ENCODE results near the gene FAM131A.
A peak's percentile ranks its signal among the peaks of the same experiment; 100 is the strongest.

The FAM131A gene

GRCh38 chr3:184341925-184342324 is 4.5 kb downstream of the FAM131A start:
- no peak for TF ChIP-seq CTCF (IDR thresholded peaks at IDR 0.05; ENCODE audit: extremely low read depth, missing control alignments)
- DNase-seq (ENCODE audit: low spot score): no peak

- no peak for TF ChIP-seq CTCF (IDR thresholded peaks at IDR 0.05; ENCODE audit: extremely low read depth, missing control alignments)
- DNase-seq (ENCODE audit: low spot score): no peak
These were observed 5.9 kb downstream of the FAM131A start for GRCh38 chr3:184343200-184343876.

GRCh38 chr3:184344579-184345316 is 7.3 kb downstream of the FAM131A start:
- DNase-seq (ENCODE audit: low spot score): no peak
- TF ChIP-seq CTCF (IDR thresholded peaks at IDR 0.05; ENCODE audit: extremely low read depth, missing control alignments): no peak

- DNase-seq (ENCODE audit: low spot score): peak; percentile 45
- no peak for TF ChIP-seq CTCF (IDR thresholded peaks at IDR 0.05; ENCODE audit: extremely low read depth, missing control alignments)
These were observed 8.1 kb downstream of the FAM131A start for GRCh38 chr3:184345317-184346144.

- DNase-seq (ENCODE audit: low spot score): no peak
- no peak for TF ChIP-seq CTCF (IDR thresholded peaks at IDR 0.05; ENCODE audit: extremely low read depth, missing control alignments)
These were observed 9.2 kb downstream of the FAM131A start for GRCh38 chr3:184346480-184347190.

GRCh38 chr3:184347321-184348056 is 10.1 kb downstream of the FAM131A start:
- DNase-seq (ENCODE audit: low spot score): no peak
- TF ChIP-seq CTCF (IDR thresholded peaks at IDR 0.05; ENCODE audit: extremely low read depth, missing control alignments): no peak

Data from GM20000 (cell line).